Type B pancreatic cell (in vitro differentiated cells): ENCODE measurements around the gene HSP90AB1. TPM values are rescaled to one million over a fixed set of nuclear protein-coding genes. Genes with fewer than 3 reads are reported as not detected.

Source experiments
- DNase-seq: peaks from one replicate; pipeline ENCODE4 v3.0.0; 2021; ENCODE audit warnings: mixed read lengths; ENCODE audit not compliant: unreplicated experiment; ENCODE audit errors: extremely low spot score
- H3K27ac Mint-ChIP-seq: 2 replicates; pipeline ENCODE4 v1.8.0; 2021; ENCODE audit warnings: mild to moderate bottlenecking, mixed read lengths
- H3K27me3 Mint-ChIP-seq: 2 replicates; pipeline ENCODE4 v1.8.0; 2021; ENCODE audit warnings: mixed read lengths
- H3K36me3 Mint-ChIP-seq: 2 replicates; pipeline ENCODE4 v1.8.0; 2021; ENCODE audit warnings: mixed read lengths
- H3K4me1 Mint-ChIP-seq: one replicate; pipeline ENCODE4 v1.8.0; 2021; ENCODE audit warnings: mixed read lengths; ENCODE audit not compliant: unreplicated experiment
- H3K4me3 Mint-ChIP-seq: 2 replicates; pipeline ENCODE4 v1.8.0; 2021; ENCODE audit warnings: mild to moderate bottlenecking, mixed read lengths
- H3K9me3 Mint-ChIP-seq: 2 replicates; pipeline ENCODE4 v1.8.0; 2021; ENCODE audit warnings: mixed read lengths
- CTCF ChIP-seq: fragments of 200-600 bp; sonication (generic); conservative IDR thresholded peaks from 2 replicates; pipeline ENCODE4 v1.5.0; 2021; ENCODE audit warnings: antibody characterized with exemption, mild to moderate bottlenecking
- total RNA-seq: library from RNA; stranded (reverse); gene quantifications from 2 replicates; pipeline ENCODE4 v1.2.1, GENCODE V29; 2021; ENCODE audit warnings: low replicate concordance

HSP90AB1 gene
- total RNA-seq, 1 donor from 2014 or later: 1,082 TPM

DNA sequence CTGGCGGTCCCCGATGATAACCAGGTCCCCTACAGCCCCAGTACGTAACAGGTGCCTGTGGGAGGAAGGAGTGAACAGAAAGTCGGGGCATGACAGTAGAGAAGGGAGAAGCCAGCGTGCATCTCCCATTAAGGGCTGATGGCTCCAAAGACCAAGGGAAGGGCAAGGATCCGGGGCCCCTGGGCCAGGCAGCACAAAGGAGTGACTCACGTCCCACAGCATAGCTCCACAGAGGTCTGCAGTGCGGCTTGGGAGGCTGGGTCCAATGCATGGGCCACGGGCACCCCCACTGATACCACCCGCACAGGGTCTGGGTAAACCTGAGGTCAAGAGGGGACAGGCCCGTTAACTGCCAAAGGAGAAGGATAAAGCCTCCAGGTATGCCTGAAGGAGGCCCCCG lies 56.0 kb downstream of the HSP90AB1 start:
- no peak overlapping the region for H3K27ac Mint-ChIP-seq

More for the DNA sequence above, 56.0 kb downstream of the HSP90AB1 start:
- Mint-ChIP-seq H3K9me3 (no peaks in the 10 kb centered on the region), H3K4me3 (no peak overlapping the region), H3K4me1 (peaks cover 4% of the 10 kb centered on the region), H3K27me3 (peaks cover 16% of the 10 kb centered on the region), H3K36me3 (peaks cover 16% of the 10 kb centered on the region)
- TF ChIP-seq CTCF: no peak
- no peak for DNase-seq

Other genes starting within 250 kb of the HSP90AB1 start
- gene MRPL14, start 119.6 kb upstream of the HSP90AB1 start, total RNA-seq: 45.5 and 53.7 TPM in 2 replicates
- gene TMEM63B, start 119.5 kb upstream of the HSP90AB1 start, total RNA-seq: 45.5 and 57.5 TPM in 2 replicates
- not detected in 2 replicates for gene CAPN11, start 88.3 kb upstream of the HSP90AB1 start, total RNA-seq
- gene MYMX, start 30.2 kb upstream of the HSP90AB1 start, total RNA-seq: 0.53 and 0.59 TPM in 2 replicates
- 33.6 and 50.9 TPM in 2 replicates for gene SLC29A1, start 23.5 kb upstream of the HSP90AB1 start, total RNA-seq
- 39.6 and 46.1 TPM in 2 replicates for gene SLC35B2, start 10.4 kb downstream of the HSP90AB1 start, total RNA-seq
- 9.2 and 10.7 TPM in 2 replicates for gene NFKBIE, start 18.4 kb downstream of the HSP90AB1 start, total RNA-seq
- gene TMEM151B, start 23.3 kb downstream of the HSP90AB1 start, total RNA-seq: 0.52 and 3.2 TPM in 2 replicates
- 34.3 and 37.3 TPM in 2 replicates for gene AARS2, start 66.2 kb downstream of the HSP90AB1 start, total RNA-seq
- not detected in 2 replicates for gene SPATS1, start 95.5 kb downstream of the HSP90AB1 start, total RNA-seq
- 23.3 and 28.7 TPM in 2 replicates for gene CDC5L, start 140.6 kb downstream of the HSP90AB1 start, total RNA-seq